HG03558 (cell line): ENCODE results near the gene HDAC7.
A peak's percentile ranks its signal among the peaks of the same experiment; 100 is the strongest.

Experiments
- ATAC-seq: cut with Tn5 transposase; IDR thresholded peaks from one replicate; pipeline ENCODE4 v1.9.1; 2021; ENCODE audit warnings: moderate number of reproducible peaks; ENCODE audit not compliant: unreplicated experiment; ENCODE audit errors: extremely low read depth

The HDAC7 gene

GRCh38 chr12:47752552-47752951, 67.2 kb downstream of the HDAC7 start:
- ATAC-seq = no peak

DNA sequence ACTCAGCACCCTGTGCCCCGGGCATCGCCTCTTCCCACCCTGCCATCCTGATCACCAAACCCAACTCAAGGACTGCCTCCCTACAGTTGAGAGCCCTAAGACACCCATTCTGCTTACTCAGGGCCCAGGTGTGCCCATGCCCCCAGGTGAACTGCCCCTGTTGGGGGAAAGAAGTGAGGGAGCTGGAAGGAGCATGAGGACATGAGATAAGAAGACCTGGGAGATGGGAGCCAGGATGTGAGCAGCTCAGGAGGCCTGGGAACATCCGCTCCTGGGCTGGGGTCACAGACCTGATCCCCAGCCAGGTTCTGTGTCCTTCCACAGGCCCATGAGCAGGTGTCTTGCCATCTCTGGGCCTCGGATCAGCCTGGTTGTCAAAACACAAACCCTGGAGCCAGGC, 67.6 kb downstream of the HDAC7 start:
- no peak for ATAC-seq

- ATAC-seq = no peak
Observed at GRCh38 chr12:47751561-47751960, 68.1 kb downstream of the HDAC7 start.

DNA sequence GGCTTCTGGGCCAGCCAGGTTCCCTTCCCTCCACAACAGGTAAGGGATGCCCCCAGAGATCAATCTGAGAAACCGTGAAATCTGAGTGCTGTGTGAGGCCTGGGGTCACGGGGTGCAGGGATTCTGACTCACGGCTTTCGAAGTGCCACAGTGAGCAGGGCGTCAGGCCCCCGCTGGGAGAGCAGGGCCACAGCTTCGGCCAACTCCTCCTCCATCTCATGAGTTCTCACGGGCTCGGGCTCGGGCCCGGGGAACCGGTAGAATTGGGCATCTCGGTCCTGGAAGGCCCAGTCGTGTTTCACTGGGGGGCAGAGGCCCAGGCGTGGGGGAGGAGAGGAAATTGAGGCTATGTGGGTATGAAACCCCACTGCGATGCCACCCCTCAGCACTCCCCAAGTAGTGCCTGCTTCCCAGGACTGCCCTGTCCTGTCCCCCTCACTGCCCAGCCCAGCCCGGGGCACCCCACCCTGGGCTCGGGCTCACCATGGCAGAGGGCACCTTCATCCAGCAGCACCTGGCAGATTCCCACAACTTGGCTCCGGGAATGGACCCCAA, 68.7 kb downstream of the HDAC7 start:
- no peak for ATAC-seq

GRCh38 chr12:47750229-47750798, 69.4 kb downstream of the HDAC7 start:
- no peak for ATAC-seq

GRCh38 chr12:47748899-47749298, 70.8 kb downstream of the HDAC7 start:
- ATAC-seq = no peak

DNA sequence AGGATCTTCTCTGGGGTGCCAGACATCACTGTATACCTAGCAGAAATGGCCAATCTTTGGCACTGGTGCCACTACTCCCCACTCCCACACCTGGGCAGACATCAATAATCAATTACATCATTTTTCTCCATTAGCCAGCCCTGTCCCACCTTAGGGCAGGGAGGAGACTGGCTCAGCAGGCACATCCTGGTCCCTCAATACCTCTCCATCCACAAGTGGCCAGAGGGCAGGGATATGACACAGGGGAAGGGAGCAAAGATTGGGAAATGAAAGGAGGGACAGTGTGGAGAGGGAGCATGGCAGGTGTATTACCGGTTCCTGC, 71.2 kb downstream of the HDAC7 start:
- no peak for ATAC-seq

GRCh38 chr12:47747596-47748506, 71.9 kb downstream of the HDAC7 start:
- no peak for ATAC-seq

- ATAC-seq = no peak
Observed at GRCh38 chr12:47747126-47747525, 72.6 kb downstream of the HDAC7 start.

DNA sequence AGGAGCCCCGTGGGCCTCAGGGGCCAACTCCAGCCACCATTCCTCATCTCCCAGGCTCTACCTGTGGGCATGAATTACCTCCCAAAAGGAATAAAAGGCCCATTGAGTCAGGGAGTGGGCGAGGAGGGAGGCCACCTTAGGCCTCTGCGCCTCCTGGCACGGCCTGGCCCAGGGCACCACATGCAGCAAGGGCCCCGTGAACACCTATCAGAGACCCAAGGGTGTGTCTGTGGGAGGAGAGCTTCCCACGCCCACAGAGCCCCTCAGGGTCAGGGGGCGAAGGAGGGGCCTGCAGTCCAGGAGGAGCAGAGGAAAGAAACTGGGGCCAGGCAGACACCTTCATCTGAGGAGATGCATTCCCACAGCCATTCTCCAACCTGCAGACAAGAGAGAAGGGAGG, 73.2 kb downstream of the HDAC7 start:
- no peak for ATAC-seq

DNA sequence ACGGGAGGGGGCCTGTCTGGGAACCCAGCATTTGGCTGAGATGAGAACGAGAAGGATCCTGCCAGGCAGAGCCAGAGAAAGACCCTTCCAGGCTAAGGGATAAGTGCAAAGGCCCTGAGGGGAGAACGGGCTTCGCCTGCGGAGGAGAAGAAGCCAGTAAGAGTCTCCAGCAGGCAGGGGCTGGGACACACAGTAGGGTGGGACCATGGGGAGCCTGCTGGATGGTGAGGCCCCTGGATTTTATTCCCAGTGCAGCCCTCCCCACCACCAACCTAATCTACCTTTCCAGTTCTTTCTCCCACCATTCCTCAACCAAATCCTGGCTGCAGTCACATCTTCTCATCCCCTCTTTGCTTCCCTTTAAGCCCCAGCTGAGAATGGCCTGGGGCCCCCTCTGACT, 73.6 kb downstream of the HDAC7 start:
- ATAC-seq = no peak

DNA sequence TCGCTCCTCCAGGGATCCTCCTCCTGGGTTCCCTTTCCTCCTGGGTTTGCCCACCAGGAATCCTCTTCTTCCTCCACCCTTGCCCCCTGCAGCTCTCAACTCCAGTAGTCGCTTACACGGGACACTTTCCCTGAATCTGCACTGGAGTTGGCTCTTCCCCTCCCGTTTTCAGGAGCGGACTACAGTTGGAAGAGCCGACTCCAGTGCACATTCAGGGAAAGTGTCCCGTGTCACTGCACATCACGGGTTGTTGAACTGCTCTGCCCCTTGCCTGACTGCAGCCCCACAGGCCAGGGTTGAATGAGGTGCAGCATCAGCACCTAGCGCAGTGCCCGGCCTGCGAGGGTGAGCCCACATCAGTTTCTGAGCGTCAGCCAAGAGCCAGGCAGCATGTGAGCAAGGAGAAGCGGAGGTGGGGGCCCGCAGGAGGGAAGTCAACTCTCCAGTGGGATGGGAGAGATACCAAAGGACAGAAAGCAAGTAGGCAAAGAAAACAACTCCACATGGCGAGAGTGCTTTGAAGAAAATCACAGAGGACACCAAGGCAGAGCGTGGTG, 74.1 kb downstream of the HDAC7 start:
- no peak for ATAC-seq

GRCh38 chr12:47744778-47745436, 74.8 kb downstream of the HDAC7 start:
- ATAC-seq = no peak

DNA sequence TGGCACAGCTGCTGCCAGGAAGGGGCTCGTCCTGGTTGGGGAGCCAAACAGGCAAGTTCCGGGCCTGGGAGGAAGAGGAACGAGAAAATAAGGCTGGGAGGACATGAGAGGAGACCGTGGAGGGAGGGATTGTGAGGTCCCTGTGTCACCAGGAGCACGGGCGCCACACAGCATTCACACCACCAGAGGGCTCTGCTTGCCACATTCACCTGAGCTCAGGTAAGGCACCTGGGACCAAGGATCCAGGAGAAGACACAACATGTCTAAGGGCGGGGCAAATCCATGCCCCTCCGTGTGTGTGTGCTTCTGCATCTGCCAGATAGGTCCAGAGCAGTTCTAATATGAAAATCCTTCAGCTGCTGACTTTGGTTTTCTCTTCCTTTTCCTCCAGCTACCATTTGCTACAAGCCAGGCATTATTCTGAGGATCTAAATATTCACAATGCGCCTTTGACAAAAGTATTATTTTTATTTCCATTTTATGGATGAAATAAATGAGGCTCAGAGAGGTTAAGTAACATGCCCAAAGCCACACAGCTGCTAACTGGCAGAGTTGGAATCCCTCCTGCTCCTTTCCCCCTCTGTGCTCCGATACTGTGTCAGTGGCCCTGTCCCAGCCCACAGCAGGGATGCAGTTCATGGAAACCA, 75.6 kb downstream of the HDAC7 start:
- no peak for ATAC-seq

DNA sequence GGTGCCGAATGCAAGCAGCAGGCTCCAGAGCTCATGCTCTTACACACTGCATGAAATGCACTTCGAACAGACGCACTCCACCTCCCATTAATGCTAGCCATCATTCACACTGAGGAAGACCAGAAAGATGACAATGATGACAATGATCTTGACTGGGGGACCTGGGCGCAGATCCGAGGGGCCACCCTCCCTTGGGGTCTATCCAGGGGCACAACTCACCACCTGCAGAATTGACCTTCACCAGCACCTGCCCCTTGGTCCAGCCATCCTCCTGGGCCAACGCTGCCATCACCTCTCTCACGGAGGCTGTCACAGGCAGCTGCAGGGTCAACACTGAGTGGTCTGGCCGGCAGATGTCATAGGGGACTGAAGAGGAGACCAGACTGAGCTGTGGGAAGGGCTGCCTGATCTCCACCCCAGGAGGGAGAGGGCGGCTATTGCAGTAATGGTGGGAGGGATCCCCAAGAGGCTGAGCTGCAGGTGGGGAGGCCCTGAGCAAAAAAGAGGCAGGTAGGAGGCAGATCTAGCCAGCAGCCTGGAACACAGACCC, 76.3 kb downstream of the HDAC7 start:
- no peak for ATAC-seq

GRCh38 chr12:47742253-47742825, 77.4 kb downstream of the HDAC7 start:
- ATAC-seq = no peak

GRCh38 chr12:47741340-47741703, 78.4 kb downstream of the HDAC7 start:
- ATAC-seq = no peak

DNA sequence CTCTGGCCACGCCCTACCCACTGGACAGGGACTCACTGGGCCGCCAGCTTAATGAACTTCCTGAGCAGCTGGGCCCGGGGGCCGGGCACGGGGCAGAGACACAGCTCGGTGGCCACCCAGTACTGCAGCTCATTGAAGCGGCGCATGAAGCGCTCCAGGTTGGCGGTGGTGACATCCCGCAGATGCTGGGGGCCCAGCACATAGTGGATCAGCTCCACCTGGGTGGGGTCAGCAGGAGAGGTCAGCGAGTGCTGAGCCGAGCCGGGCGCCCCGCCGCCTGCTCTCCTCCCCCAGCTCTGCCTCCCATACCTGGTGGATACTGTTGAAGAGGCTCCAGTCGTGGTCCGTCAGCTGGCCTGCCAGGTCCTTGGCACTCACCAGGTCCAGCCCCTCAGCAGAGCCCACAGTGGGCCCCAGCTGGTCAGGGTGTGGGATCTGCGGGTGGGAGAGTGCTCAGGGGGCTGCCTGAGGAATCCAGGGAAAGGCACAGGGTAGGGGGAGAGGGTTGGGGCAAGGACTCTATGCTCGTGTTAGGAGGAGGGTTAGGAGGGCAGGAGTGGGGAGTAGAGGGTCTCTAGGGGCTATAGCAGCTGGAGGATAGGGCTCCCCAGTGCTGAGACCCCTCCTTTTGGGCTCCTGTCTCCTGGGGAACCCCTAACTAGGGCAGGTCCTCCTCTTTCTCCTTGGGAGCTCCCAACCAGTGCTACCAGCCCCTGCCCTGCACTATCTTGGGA, 78.9 kb downstream of the HDAC7 start:
- ATAC-seq = no peak

GRCh38 chr12:47739979-47740378, 79.7 kb downstream of the HDAC7 start:
- ATAC-seq = peak; percentile 50
